GM23338 (cell line): ENCODE measurements around the gene FER. TPM values are rescaled to one million over a fixed set of nuclear protein-coding genes. Genes with fewer than 3 reads are reported as not detected.

ENCODE experiments used
- ATAC-seq: fragments of 200-7000 bp; cut with Tn5 transposase; 3 replicates; pipeline ENCODE4 v1.9.1; 2020
- DNase-seq: peaks from one replicate; pipeline ENCODE4 v3.0.0-alpha.2; 2015; ENCODE audit warnings: low spot score
- H2AFZ ChIP-seq: fragments of 200-600 bp; sonication (generic); 2 replicates; pipeline ENCODE4 v1.8.0; 2016; ENCODE audit warnings: antibody characterized with exemption, mild to moderate bottlenecking, moderate library complexity
- H3F3A ChIP-seq: fragments of 200-600 bp; sonication (generic); replicated peaks from 2 replicates; pipeline ENCODE4 v1.8.0; 2017; ENCODE audit warnings: antibody characterized with exemption, mixed run types, low read depth
- H3K27ac ChIP-seq: fragments of 200-600 bp; sonication (generic); 2 replicates; pipeline ENCODE4 v1.6.1; 2016; ENCODE audit warnings: low read depth
- H3K27me3 ChIP-seq: fragments of 200-600 bp; sonication (generic); 2 replicates; pipeline ENCODE4 v1.8.0; 2016; ENCODE audit warnings: mild to moderate bottlenecking, mixed run types, moderate library complexity; ENCODE audit not compliant: insufficient read depth
- H3K36me3 ChIP-seq: fragments of 200-600 bp; sonication (generic); 2 replicates; pipeline ENCODE4 v1.8.0; 2016; ENCODE audit warnings: mild to moderate bottlenecking; ENCODE audit not compliant: insufficient read depth
- H3K4me1 ChIP-seq: fragments of 200-600 bp; sonication (generic); 2 replicates; pipeline ENCODE4 v1.8.0; 2016; ENCODE audit warnings: mild to moderate bottlenecking, moderate library complexity; ENCODE audit not compliant: insufficient read depth
- H3K4me2 ChIP-seq: fragments of 200-600 bp; sonication (generic); 2 replicates; pipeline ENCODE4 v1.7.1; 2017; ENCODE audit warnings: mixed run types
- H3K4me3 ChIP-seq: fragments of 200-600 bp; sonication (generic); 2 replicates; pipeline ENCODE4 v1.6.1; 2016; ENCODE audit warnings: mixed run types
- H3K79me2 ChIP-seq: fragments of 200-600 bp; sonication (generic); replicated peaks from 2 replicates; pipeline ENCODE4 v1.8.0; 2017; ENCODE audit warnings: mild to moderate bottlenecking; ENCODE audit not compliant: insufficient read depth
- H3K9me2 ChIP-seq: fragments of 200-600 bp; sonication (generic); 2 replicates; pipeline ENCODE4 v1.8.0; 2017; ENCODE audit not compliant: insufficient read depth
- H4K20me1 ChIP-seq: fragments of 200-600 bp; sonication (generic); replicated peaks from 2 replicates; pipeline ENCODE4 v1.8.0; 2017; ENCODE audit warnings: mild to moderate bottlenecking; ENCODE audit not compliant: insufficient read depth
- H3K27ac Mint-ChIP-seq: 2 replicates; pipeline ENCODE4 v1.8.0; 2020; ENCODE audit warnings: inconsistent platforms, mild to moderate bottlenecking, moderate library complexity, mixed read lengths
- H3K27me3 Mint-ChIP-seq: 3 replicates; pipeline ENCODE4 v1.8.0; 2022; ENCODE audit warnings: low read depth, mild to moderate bottlenecking, moderate library complexity, mixed read lengths, inconsistent platforms; ENCODE audit not compliant: insufficient read depth, poor library complexity
- H3K36me3 Mint-ChIP-seq: 3 replicates; pipeline ENCODE4 v1.8.0; 2021; ENCODE audit warnings: low read depth, mild to moderate bottlenecking, inconsistent platforms, moderate library complexity, mixed read lengths
- H3K4me1 Mint-ChIP-seq: 3 replicates; pipeline ENCODE4 v1.8.0; 2020; ENCODE audit warnings: mild to moderate bottlenecking, inconsistent platforms, mixed read lengths
- H3K4me3 Mint-ChIP-seq: 3 replicates; pipeline ENCODE4 v1.8.0; 2021; ENCODE audit warnings: moderate library complexity, mild to moderate bottlenecking, inconsistent platforms, mixed read lengths
- H3K9me3 Mint-ChIP-seq: 3 replicates; pipeline ENCODE4 v1.8.0; 2020; ENCODE audit warnings: moderate library complexity, mild to moderate bottlenecking, inconsistent platforms, mixed read lengths
- CREB1 ChIP-seq: fragments of 250-450 bp; sonication (Bioruptor Pico); IDR thresholded peaks from 2 replicates; pipeline ENCODE4 v1.5.0; 2020; ENCODE audit warnings: low read depth, mild to moderate bottlenecking, moderate library complexity
- EZH2 ChIP-seq: fragments of 200-600 bp; sonication (generic); IDR thresholded peaks from one replicate; pipeline ENCODE4 v1.8.0; 2017; ENCODE audit warnings: antibody characterized with exemption, mild to moderate bottlenecking, low read depth; ENCODE audit not compliant: unreplicated experiment
- EZH2phosphoT487 ChIP-seq: fragments of 200-600 bp; sonication (generic); IDR thresholded peaks from one replicate; pipeline ENCODE4 v1.8.1; 2018; ENCODE audit warnings: antibody characterized with exemption; ENCODE audit not compliant: unreplicated experiment
- JUNB ChIP-seq: IDR thresholded peaks from one replicate; pipeline ENCODE4 v1.6.1; 2016; ENCODE audit warnings: antibody characterized with exemption; ENCODE audit not compliant: unreplicated experiment
- NANOG ChIP-seq: IDR thresholded peaks from 2 replicates; pipeline ENCODE4 v1.6.1; 2016; ENCODE audit warnings: antibody characterized with exemption, borderline replicate concordance
- POLR2AphosphoS5 ChIP-seq: IDR thresholded peaks from 2 replicates; pipeline ENCODE4 v1.6.1; 2016; ENCODE audit warnings: antibody characterized with exemption, low read depth
- STAT1 ChIP-seq: IDR thresholded peaks from one replicate; pipeline ENCODE4 v1.6.1; 2016; ENCODE audit warnings: antibody characterized with exemption; ENCODE audit not compliant: unreplicated experiment
- ZNF114 ChIP-seq: fragments of 250-450 bp; sonication (Bioruptor Pico); IDR thresholded peaks from 2 replicates; pipeline ENCODE4 v1.5.0; 2020; ENCODE audit warnings: mild to moderate bottlenecking, moderate library complexity
- ZNF331 ChIP-seq: fragments of 250-450 bp; sonication (Bioruptor Pico); IDR thresholded peaks from 2 replicates; pipeline ENCODE4 v1.5.0; 2020; ENCODE audit warnings: low read depth, mild to moderate bottlenecking, moderate library complexity
- polyA plus RNA-seq: library from polyadenylated mRNA; unstranded; fragments of >200 nt; fragmentation: Nextera tagmentation; extraction: Ambion mirVana; gene quantifications from 2 replicates; pipeline ENCODE4 v1.2.1, GENCODE V29; 2016
- total RNA-seq: library from RNA; depleted of rRNA; stranded (reverse); fragments of >200 nt; shearing (Covaris generic); gene quantifications from 2 replicates; pipeline ENCODE4 v1.2.3, GENCODE V29; 2014
- TF ChIP-seq, protein P1 (sequence below): fragments of 250-450 bp; sonication (Bioruptor Pico); IDR thresholded peaks from 2 replicates; pipeline ENCODE4 v1.5.0; 2020; ENCODE audit warnings: mild to moderate bottlenecking, moderate library complexity
- TF ChIP-seq, protein P2 (sequence below): IDR thresholded peaks from 2 replicates; pipeline ENCODE4 v1.6.1; 2016; ENCODE audit warnings: antibody characterized with exemption
- TF ChIP-seq, protein P3 (sequence below), 2 experiments: fragments of 200-600 bp in 1 of 2; sonication (generic) in 1 of 2; conservative IDR thresholded peaks; 2 replicates each; pipeline versions ENCODE4 v1.5.1 to v1.6.1; 2016 to 2017; ENCODE audit warnings: antibody characterized with exemption in 2 of 2, low read depth in 2 of 2, mild to moderate bottlenecking in 2 of 2, moderate library complexity in 1 of 2
- TF ChIP-seq, protein P4 (sequence below): IDR thresholded peaks from one replicate; pipeline ENCODE4 v1.6.1; 2018; ENCODE audit warnings: antibody characterized with exemption; ENCODE audit not compliant: unreplicated experiment

FER gene
- total and polyA plus RNA-seq, 2 experiments from 2014 or later, result 17.4 to 34.8 TPM

DNA sequence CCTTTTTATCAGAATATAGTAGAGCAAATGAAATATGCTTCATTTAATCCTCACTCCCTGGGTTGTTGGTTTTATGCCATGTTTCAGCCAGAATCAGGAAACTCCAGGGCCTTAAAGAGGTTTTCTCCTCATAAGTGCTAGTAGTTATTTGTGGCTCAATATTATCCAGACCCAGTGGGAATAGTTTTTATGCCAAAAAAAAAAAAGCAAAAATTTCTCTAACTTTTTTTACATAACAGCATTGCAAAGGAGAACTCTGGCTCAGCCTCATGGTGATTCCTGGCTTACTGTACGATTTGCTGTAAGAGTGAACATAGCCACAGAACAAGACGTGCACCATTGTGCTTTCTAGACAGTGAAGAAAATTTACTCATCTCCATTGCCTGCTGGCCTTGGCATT lies 429.5 kb downstream of the FER start:
- Histone ChIP-seq H3K4me3 (no peak overlapping the region), H2AFZ (no peak overlapping the region), H3K4me2 (no peak overlapping the region), H3K27ac (no peak overlapping the region), H3K27me3 (no peaks in the 10 kb centered on the region), H3K9me2 (no peaks in the 10 kb centered on the region), H3K36me3 (no peaks in the 10 kb centered on the region), H3K79me2 (no peaks in the 10 kb centered on the region), H3F3A (no peaks in the 10 kb centered on the region), H4K20me1 (no peaks in the 10 kb centered on the region), H3K4me1 (peaks cover 4% of the 10 kb centered on the region; the same call in 1 of the 2 replicates)
- Mint-ChIP-seq H3K36me3 (peaks cover 5% of the 10 kb centered on the region; the same call in 1 of the 3 replicates), H3K27me3 (no peaks in the 10 kb centered on the region), H3K9me3 (no peaks in the 10 kb centered on the region; the same call in 2 of the 3 replicates), H3K27ac (no peak overlapping the region), H3K4me1 (peaks cover 19% of the 10 kb centered on the region; the same call in 2 of the 3 replicates), H3K4me3 (no peak overlapping the region)
- no peak for ATAC-seq
- TF ChIP-seq EZH2phosphoT487 (no peak), JUNB (no peak), CREB1 (CRISPR knock-in tag) (no peak), ZNF114 (CRISPR knock-in tag) (no peak), STAT1 (no peak), NANOG (no peak), POLR2AphosphoS5 (no peak), ZNF331 (CRISPR knock-in tag) (no peak), EZH2 (no peak)
- TF ChIP-seq, protein P1, sequence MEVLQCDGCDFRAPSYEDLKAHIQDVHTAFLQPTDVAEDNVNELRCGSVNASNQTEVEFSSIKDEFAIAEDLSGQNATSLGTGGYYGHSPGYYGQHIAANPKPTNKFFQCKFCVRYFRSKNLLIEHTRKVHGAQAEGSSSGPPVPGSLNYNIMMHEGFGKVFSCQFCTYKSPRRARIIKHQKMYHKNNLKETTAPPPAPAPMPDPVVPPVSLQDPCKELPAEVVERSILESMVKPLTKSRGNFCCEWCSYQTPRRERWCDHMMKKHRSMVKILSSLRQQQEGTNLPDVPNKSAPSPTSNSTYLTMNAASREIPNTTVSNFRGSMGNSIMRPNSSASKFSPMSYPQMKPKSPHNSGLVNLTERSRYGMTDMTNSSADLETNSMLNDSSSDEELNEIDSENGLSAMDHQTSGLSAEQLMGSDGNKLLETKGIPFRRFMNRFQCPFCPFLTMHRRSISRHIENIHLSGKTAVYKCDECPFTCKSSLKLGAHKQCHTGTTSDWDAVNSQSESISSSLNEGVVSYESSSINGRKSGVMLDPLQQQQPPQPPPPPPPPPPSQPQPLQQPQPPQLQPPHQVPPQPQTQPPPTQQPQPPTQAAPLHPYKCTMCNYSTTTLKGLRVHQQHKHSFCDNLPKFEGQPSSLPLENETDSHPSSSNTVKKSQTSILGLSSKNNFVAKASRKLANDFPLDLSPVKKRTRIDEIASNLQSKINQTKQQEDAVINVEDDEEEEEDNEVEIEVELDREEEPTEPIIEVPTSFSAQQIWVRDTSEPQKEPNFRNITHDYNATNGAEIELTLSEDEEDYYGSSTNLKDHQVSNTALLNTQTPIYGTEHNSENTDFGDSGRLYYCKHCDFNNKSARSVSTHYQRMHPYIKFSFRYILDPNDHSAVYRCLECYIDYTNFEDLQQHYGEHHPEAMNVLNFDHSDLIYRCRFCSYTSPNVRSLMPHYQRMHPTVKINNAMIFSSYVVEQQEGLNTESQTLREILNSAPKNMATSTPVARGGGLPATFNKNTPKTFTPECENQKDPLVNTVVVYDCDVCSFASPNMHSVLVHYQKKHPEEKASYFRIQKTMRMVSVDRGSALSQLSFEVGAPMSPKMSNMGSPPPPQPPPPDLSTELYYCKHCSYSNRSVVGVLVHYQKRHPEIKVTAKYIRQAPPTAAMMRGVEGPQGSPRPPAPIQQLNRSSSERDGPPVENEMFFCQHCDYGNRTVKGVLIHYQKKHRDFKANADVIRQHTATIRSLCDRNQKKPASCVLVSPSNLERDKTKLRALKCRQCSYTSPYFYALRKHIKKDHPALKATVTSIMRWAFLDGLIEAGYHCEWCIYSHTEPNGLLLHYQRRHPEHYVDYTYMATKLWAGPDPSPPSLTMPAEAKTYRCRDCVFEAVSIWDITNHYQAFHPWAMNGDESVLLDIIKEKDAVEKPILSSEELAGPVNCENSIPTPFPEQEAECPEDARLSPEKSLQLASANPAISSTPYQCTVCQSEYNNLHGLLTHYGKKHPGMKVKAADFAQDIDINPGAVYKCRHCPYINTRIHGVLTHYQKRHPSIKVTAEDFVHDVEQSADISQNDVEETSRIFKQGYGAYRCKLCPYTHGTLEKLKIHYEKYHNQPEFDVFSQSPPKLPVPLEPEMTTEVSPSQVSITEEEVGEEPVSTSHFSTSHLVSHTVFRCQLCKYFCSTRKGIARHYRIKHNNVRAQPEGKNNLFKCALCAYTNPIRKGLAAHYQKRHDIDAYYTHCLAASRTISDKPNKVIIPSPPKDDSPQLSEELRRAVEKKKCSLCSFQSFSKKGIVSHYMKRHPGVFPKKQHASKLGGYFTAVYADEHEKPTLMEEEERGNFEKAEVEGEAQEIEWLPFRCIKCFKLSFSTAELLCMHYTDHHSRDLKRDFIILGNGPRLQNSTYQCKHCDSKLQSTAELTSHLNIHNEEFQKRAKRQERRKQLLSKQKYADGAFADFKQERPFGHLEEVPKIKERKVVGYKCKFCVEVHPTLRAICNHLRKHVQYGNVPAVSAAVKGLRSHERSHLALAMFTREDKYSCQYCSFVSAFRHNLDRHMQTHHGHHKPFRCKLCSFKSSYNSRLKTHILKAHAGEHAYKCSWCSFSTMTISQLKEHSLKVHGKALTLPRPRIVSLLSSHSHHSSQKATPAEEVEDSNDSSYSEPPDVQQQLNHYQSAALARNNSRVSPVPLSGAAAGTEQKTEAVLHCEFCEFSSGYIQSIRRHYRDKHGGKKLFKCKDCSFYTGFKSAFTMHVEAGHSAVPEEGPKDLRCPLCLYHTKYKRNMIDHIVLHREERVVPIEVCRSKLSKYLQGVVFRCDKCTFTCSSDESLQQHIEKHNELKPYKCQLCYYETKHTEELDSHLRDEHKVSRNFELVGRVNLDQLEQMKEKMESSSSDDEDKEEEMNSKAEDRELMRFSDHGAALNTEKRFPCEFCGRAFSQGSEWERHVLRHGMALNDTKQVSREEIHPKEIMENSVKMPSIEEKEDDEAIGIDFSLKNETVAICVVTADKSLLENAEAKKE (CRISPR knock-in tag), result no peak
- TF ChIP-seq, protein P2, sequence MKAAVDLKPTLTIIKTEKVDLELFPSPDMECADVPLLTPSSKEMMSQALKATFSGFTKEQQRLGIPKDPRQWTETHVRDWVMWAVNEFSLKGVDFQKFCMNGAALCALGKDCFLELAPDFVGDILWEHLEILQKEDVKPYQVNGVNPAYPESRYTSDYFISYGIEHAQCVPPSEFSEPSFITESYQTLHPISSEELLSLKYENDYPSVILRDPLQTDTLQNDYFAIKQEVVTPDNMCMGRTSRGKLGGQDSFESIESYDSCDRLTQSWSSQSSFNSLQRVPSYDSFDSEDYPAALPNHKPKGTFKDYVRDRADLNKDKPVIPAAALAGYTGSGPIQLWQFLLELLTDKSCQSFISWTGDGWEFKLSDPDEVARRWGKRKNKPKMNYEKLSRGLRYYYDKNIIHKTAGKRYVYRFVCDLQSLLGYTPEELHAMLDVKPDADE, result no peak
- TF ChIP-seq, protein P3, sequence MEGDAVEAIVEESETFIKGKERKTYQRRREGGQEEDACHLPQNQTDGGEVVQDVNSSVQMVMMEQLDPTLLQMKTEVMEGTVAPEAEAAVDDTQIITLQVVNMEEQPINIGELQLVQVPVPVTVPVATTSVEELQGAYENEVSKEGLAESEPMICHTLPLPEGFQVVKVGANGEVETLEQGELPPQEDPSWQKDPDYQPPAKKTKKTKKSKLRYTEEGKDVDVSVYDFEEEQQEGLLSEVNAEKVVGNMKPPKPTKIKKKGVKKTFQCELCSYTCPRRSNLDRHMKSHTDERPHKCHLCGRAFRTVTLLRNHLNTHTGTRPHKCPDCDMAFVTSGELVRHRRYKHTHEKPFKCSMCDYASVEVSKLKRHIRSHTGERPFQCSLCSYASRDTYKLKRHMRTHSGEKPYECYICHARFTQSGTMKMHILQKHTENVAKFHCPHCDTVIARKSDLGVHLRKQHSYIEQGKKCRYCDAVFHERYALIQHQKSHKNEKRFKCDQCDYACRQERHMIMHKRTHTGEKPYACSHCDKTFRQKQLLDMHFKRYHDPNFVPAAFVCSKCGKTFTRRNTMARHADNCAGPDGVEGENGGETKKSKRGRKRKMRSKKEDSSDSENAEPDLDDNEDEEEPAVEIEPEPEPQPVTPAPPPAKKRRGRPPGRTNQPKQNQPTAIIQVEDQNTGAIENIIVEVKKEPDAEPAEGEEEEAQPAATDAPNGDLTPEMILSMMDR (conservative IDR thresholded peaks at IDR 0.05; ENCODE audit: low read depth in 2 of 2), result no peak
- TF ChIP-seq, protein P4, sequence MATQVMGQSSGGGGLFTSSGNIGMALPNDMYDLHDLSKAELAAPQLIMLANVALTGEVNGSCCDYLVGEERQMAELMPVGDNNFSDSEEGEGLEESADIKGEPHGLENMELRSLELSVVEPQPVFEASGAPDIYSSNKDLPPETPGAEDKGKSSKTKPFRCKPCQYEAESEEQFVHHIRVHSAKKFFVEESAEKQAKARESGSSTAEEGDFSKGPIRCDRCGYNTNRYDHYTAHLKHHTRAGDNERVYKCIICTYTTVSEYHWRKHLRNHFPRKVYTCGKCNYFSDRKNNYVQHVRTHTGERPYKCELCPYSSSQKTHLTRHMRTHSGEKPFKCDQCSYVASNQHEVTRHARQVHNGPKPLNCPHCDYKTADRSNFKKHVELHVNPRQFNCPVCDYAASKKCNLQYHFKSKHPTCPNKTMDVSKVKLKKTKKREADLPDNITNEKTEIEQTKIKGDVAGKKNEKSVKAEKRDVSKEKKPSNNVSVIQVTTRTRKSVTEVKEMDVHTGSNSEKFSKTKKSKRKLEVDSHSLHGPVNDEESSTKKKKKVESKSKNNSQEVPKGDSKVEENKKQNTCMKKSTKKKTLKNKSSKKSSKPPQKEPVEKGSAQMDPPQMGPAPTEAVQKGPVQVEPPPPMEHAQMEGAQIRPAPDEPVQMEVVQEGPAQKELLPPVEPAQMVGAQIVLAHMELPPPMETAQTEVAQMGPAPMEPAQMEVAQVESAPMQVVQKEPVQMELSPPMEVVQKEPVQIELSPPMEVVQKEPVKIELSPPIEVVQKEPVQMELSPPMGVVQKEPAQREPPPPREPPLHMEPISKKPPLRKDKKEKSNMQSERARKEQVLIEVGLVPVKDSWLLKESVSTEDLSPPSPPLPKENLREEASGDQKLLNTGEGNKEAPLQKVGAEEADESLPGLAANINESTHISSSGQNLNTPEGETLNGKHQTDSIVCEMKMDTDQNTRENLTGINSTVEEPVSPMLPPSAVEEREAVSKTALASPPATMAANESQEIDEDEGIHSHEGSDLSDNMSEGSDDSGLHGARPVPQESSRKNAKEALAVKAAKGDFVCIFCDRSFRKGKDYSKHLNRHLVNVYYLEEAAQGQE, result no peak
- no peak for DNase-seq
